DOHH2 (cell line): ENCODE results near the gene TRABD2A.

ENCODE experiments used
- EZH2phosphoT487 ChIP-seq: fragments of 200-600 bp; sonication (generic); IDR thresholded peaks from 2 replicates; pipeline ENCODE4 v1.6.1; 2017; ENCODE audit warnings: borderline replicate concordance, mild to moderate bottlenecking, antibody characterized with exemption, low read length, moderate library complexity, mixed read lengths
- TF ChIP-seq, protein P1 (sequence below): fragments of 200-600 bp; sonication (generic); IDR thresholded peaks from one replicate; pipeline ENCODE4 v1.5.1; 2014; ENCODE audit warnings: antibody characterized with exemption, mild to moderate bottlenecking, low read depth, low read length; ENCODE audit not compliant: poor library complexity, severe bottlenecking

DNA sequence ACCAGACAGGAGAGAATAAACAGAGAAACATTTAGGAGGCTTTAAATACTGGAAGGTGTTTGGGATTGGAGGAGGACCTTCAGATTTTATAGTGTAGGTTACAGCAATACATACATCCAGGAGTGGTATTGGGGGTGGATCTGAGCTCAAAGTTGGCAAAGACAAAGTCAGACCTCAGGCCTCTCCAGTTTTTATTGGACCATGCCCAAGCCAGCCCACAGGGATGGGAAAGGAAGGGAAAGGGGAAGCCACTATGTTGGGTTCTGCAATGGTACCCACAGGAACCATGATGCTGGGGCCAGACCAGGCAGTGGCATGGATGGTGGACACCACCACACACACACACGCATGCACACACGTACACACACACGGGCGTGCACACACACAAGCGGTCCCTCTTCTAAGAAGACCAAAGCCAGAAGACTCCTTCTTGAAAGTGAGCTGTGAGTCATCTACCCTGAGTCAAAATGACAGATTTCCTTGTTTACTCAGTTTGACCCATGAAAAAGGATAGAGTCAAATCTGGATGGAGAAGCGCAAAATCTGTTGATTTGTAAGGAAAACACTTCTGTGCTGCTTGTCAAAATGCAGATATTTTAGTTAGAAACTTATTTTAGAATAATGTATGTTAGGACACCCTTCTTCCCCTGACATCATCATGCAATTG, 87.9 kb downstream of the TRABD2A start:
- TF ChIP-seq, protein P1, sequence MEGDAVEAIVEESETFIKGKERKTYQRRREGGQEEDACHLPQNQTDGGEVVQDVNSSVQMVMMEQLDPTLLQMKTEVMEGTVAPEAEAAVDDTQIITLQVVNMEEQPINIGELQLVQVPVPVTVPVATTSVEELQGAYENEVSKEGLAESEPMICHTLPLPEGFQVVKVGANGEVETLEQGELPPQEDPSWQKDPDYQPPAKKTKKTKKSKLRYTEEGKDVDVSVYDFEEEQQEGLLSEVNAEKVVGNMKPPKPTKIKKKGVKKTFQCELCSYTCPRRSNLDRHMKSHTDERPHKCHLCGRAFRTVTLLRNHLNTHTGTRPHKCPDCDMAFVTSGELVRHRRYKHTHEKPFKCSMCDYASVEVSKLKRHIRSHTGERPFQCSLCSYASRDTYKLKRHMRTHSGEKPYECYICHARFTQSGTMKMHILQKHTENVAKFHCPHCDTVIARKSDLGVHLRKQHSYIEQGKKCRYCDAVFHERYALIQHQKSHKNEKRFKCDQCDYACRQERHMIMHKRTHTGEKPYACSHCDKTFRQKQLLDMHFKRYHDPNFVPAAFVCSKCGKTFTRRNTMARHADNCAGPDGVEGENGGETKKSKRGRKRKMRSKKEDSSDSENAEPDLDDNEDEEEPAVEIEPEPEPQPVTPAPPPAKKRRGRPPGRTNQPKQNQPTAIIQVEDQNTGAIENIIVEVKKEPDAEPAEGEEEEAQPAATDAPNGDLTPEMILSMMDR = no peak
- TF ChIP-seq EZH2phosphoT487 = no peak
